ENCODE results near the gene BPIFB6.

GRCh38 chr20:33070111-33071053 lies 38.9 kb downstream of the BPIFB6 start:
- no peak for TF ChIP-seq JUND (IDR thresholded peaks at IDR 0.05; ENCODE audit: low read depth, low read length)
- TF ChIP-seq BCL11A (IDR thresholded peaks at IDR 0.05; ENCODE audit: low read depth, low read length) = no peak
- no peak for TF ChIP-seq POLR2A (IDR thresholded peaks at IDR 0.05; ENCODE audit: low read depth, low read length)
- TF ChIP-seq POLR2AphosphoS5 (IDR thresholded peaks at IDR 0.05; ENCODE audit: low read length) = no peak
- no peak for TF ChIP-seq SUPT20H (IDR thresholded peaks at IDR 0.05; ENCODE audit: borderline replicate concordance, control insufficient read depth, low read depth, low read length)
- TF ChIP-seq, protein P1, sequence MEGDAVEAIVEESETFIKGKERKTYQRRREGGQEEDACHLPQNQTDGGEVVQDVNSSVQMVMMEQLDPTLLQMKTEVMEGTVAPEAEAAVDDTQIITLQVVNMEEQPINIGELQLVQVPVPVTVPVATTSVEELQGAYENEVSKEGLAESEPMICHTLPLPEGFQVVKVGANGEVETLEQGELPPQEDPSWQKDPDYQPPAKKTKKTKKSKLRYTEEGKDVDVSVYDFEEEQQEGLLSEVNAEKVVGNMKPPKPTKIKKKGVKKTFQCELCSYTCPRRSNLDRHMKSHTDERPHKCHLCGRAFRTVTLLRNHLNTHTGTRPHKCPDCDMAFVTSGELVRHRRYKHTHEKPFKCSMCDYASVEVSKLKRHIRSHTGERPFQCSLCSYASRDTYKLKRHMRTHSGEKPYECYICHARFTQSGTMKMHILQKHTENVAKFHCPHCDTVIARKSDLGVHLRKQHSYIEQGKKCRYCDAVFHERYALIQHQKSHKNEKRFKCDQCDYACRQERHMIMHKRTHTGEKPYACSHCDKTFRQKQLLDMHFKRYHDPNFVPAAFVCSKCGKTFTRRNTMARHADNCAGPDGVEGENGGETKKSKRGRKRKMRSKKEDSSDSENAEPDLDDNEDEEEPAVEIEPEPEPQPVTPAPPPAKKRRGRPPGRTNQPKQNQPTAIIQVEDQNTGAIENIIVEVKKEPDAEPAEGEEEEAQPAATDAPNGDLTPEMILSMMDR (IDR thresholded peaks at IDR 0.05 in 2 of 3, conservative IDR thresholded peaks at IDR 0.05 in 1 of 3; ENCODE audit: control insufficient read depth in 2 of 3, extremely low read depth in 1 of 3, insufficient read depth in 1 of 3, low read depth in 3 of 3, low read length in 3 of 3) = no peak
- no peak for TF ChIP-seq POU2F2 (IDR thresholded peaks at IDR 0.05; ENCODE audit: borderline replicate concordance, low read depth, low read length)
- no peak for TF ChIP-seq SP1 (IDR thresholded peaks at IDR 0.05; ENCODE audit: low read depth, low read length)
- TF ChIP-seq SUZ12 (IDR thresholded peaks at IDR 0.05; ENCODE audit: unreplicated experiment) = no peak
- TF ChIP-seq RAD21 (IDR thresholded peaks at IDR 0.05; ENCODE audit: insufficient read depth, low read depth, low read length) = no peak
- TF ChIP-seq CEBPB (IDR thresholded peaks at IDR 0.05; ENCODE audit: borderline replicate concordance in 1 of 2, low read depth in 2 of 2, low read length in 2 of 2) = no peak
- TF ChIP-seq, protein P2, sequence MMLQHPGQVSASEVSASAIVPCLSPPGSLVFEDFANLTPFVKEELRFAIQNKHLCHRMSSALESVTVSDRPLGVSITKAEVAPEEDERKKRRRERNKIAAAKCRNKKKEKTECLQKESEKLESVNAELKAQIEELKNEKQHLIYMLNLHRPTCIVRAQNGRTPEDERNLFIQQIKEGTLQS (IDR thresholded peaks at IDR 0.05; ENCODE audit: borderline replicate concordance, extremely low read depth, low read depth, low read length) = no peak

Data from GM12878 (cell line).